Activated CD4-positive, alpha-beta T cell treated with anti-CD3 and anti-CD28 coated beads for 4 hours (primary cell): ENCODE results near the gene CSGALNACT2.

Experiments
- DNase-seq, 2 donors: peaks; one replicate each; pipeline ENCODE4 v3.0.0-alpha.2; 2020

CSGALNACT2 gene

DNA sequence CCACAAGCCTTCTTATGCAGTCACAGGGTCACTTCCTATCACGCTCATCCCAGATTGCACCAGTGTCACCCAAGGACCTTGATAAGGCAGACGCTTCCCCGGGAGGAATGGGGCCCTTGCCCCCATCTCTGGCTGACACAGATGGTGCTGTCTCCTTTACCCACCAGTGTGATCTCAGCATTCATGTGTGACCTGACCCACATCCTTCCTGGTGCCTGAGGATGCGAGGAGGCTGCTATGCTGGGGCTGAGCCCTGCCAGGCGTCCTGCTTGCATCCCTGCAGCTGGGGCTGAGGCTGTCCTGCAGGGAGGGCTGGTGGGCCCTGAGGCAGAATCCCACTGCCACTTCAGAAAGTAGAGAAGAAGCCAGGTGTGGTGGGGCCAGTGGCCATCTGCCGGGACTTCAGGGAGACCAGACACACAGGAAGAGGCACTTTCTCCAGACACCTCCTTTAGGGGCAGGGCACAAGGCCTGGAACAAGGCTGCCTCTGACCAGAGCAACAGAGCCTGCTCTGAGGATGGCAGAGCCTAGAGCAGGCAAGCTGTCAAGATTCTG, 93.4 kb downstream of the CSGALNACT2 start:
- no peak for DNase-seq

DNA sequence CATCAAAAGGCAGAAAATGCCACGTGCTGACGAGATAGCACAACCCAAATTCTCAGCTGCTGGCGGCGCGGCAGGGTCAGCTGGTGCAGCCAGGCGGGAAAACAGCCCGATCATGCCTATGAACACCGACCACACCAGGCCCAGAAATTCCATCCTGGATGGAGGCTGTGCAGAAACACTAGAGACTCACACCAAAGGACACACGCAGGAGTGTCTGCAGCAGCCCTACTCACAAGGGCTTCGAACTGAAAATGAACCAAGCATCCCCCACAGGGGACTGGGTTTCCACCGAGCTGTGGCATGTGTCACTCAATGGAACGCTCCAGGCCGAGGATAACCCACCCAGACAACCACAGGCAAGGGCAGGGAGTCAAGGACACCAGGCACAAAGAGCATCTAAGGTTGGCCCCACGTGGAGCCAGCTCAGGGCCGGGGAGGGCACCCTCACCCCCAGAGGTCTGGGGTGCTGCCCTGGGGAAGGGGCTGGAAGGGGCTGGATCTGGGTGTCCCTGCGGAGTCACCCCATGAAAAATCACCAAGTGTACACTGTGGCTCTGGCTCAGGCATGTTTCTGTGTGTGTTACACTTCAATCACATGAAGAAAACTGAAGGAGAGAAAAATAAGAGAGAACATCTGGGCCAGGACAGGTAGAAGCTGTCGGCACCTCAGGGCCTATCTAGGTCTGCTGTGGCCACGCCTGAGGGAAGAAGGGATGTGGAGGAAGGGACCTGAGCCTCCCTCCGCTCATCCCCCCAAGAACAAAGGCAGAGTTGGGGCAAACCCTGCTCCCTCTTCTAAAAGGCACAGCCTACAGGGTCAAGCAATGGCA, 95.6 kb downstream of the CSGALNACT2 start:
- DNase-seq: peak in 1 of 2 donors; percentile 0

DNA sequence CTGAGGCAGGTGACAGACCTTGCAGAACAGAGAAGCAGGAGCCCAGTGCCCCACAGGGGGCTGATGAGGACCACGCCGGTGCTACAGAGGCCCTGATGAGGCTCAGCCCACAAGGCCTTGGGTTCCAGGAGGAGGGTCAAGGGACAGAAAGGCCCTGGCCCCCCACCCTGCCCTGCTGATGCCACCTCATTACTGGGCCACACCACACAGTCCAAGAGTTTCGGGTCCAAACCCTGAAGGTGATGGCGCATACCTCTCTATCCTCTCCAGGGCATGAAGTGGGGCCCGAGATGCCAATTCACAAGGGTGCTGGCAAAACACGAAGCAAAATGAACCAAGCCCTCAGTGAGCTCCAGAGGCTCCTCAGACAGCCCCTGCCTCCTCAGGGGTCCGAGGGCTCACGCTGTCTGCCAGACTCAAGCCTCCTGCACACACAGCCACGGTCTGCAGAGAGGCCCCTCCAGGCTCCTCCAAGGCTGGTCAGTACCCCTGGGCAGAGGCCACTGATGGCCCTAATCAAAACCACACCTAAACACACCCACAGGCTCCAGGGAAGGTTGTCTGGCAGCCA, 96.3 kb downstream of the CSGALNACT2 start:
- DNase-seq: peak in 1 of 2 donors; percentile 0
